WI38 (cell line): ENCODE measurements around the gene JAM2.

Source experiments
- H3K4me3 ChIP-seq: 2 replicates; pipeline ENCODE4 v1.5.1; 2011; ENCODE audit warnings: low read depth, mild to moderate bottlenecking, control low read depth, low read length
- CTCF ChIP-seq: IDR thresholded peaks from 2 replicates; pipeline ENCODE4 v1.5.1; 2012; ENCODE audit warnings: low read depth, mild to moderate bottlenecking, control low read depth, low read length

The JAM2 gene

GRCh38 chr21:25649146-25649545 is 10.1 kb downstream of the JAM2 start:
- H3K4me3 ChIP-seq, result no peak overlapping the region
- no peak for TF ChIP-seq CTCF

- TF ChIP-seq CTCF, result no peak
- no peak overlapping the region for H3K4me3 ChIP-seq
Observed at GRCh38 chr21:25656412-25656811, 17.4 kb downstream of the JAM2 start.

- H3K4me3 ChIP-seq, result no peak overlapping the region
- TF ChIP-seq CTCF, result no peak
Observed at GRCh38 chr21:25657140-25657539, 18.1 kb downstream of the JAM2 start.

- H3K4me3 ChIP-seq, result no peak overlapping the region
- TF ChIP-seq CTCF, result no peak
Observed at GRCh38 chr21:25658427-25659035, 19.5 kb downstream of the JAM2 start.

GRCh38 chr21:25660233-25660632 is 21.2 kb downstream of the JAM2 start:
- H3K4me3 ChIP-seq, result no peak overlapping the region
- TF ChIP-seq CTCF, result no peak

GRCh38 chr21:25664491-25664931 is 25.5 kb downstream of the JAM2 start:
- no peak for TF ChIP-seq CTCF

GRCh38 chr21:25670726-25671125 is 31.7 kb downstream of the JAM2 start:
- no peak overlapping the region for H3K4me3 ChIP-seq
- no peak for TF ChIP-seq CTCF

More at GRCh38 chr21:25664491-25664931, 25.5 kb downstream of the JAM2 start:
- H3K4me3 ChIP-seq, result no peak overlapping the region
